ENCODE data around the gene TSPO. TPM values are rescaled to one million over a fixed set of nuclear protein-coding genes. Genes with fewer than 3 reads are reported as not detected.
A peak's percentile ranks its signal among the peaks of the same experiment; 100 is the strongest.

TSPO gene
- total RNA-seq, 2 donors from 2014 or later, result 238 to 472 TPM

GRCh38 chr22:43110444-43110926, 40.9 kb upstream of the TSPO start, which contains the start of gene BIK:
Gene BIK (plus strand): TSS chr22:43110750. CDS start chr22:43124023, 13,273 bp downstream.
- no peak for DNase-seq (ENCODE audit: low spot score)
- no peaks in the 10 kb centered on the region for H3K36me3 ChIP-seq
- peaks cover 10% of the 10 kb centered on the region for H3K27me3 ChIP-seq (replicated peaks; ENCODE audit: insufficient read depth)
- peaks cover 9 to 18% of the 10 kb centered on the region in 2 donors for H3K4me1 ChIP-seq (ENCODE audit: control insufficient read depth in 1 of 2, low read depth in 2 of 2)
- H3K4me3 ChIP-seq, result peak within 1 kb of the TSS; percentile 81
- no peak within 1 kb of the TSS for H3K27ac ChIP-seq
- peak; percentile 12 for TF ChIP-seq CTCF (IDR thresholded peaks at IDR 0.05)
- H3K9me3 ChIP-seq, result no peaks in the 10 kb centered on the region
- ATAC-seq (ENCODE audit: insufficient number of reproducible peaks, low FRiP score, low read depth), result no peak

GRCh38 chr22:43110927-43111623, 40.3 kb upstream of the TSPO start:
- ATAC-seq (ENCODE audit: insufficient number of reproducible peaks, low FRiP score, low read depth), result no peak
- peaks cover 10% of the 10 kb centered on the region for H3K27me3 ChIP-seq (replicated peaks; ENCODE audit: insufficient read depth)
- no peak for TF ChIP-seq CTCF (IDR thresholded peaks at IDR 0.05)
- no peaks in the 10 kb centered on the region for H3K36me3 ChIP-seq
- H3K9me3 ChIP-seq, result no peaks in the 10 kb centered on the region
- DNase-seq (ENCODE audit: low spot score), result no peak
- no peak overlapping the region for H3K27ac ChIP-seq
- H3K4me1 ChIP-seq (ENCODE audit: control insufficient read depth in 1 of 2, low read depth in 2 of 2), result peaks cover 9 to 18% of the 10 kb centered on the region in 2 donors
- peak overlapping the region; percentile 81 for H3K4me3 ChIP-seq

- Histone ChIP-seq H3K9me3 (no peaks in the 10 kb centered on the region), H3K4me3 (no peak overlapping the region), H3K36me3 (no peaks in the 10 kb centered on the region), H3K27me3 (replicated peaks; ENCODE audit: insufficient read depth) (peaks cover 10% of the 10 kb centered on the region), H3K4me1 (ENCODE audit: control insufficient read depth in 1 of 2, low read depth in 2 of 2) (peaks cover 9 to 18% of the 10 kb centered on the region in 2 donors), H3K27ac (no peak overlapping the region)
- DNase-seq (ENCODE audit: low spot score) (no peak), ATAC-seq (ENCODE audit: insufficient number of reproducible peaks, low FRiP score, low read depth) (no peak)
- no peak for TF ChIP-seq CTCF (IDR thresholded peaks at IDR 0.05)
These were observed 37.7 kb upstream of the TSPO start for GRCh38 chr22:43113526-43114251.

- Histone ChIP-seq H3K27me3 (replicated peaks; ENCODE audit: insufficient read depth) (peaks cover 10% of the 10 kb centered on the region), H3K4me1 (ENCODE audit: control insufficient read depth in 1 of 2, low read depth in 2 of 2) (peaks cover 9 to 17% of the 10 kb centered on the region in 2 donors), H3K36me3 (no peaks in the 10 kb centered on the region), H3K4me3 (no peak overlapping the region), H3K27ac (no peak overlapping the region), H3K9me3 (no peaks in the 10 kb centered on the region)
- ATAC-seq (ENCODE audit: insufficient number of reproducible peaks, low FRiP score, low read depth) (no peak), DNase-seq (ENCODE audit: low spot score) (no peak)
- TF ChIP-seq CTCF (IDR thresholded peaks at IDR 0.05), result no peak
These were observed 36.4 kb upstream of the TSPO start for GRCh38 chr22:43114958-43115357.

- ATAC-seq (ENCODE audit: insufficient number of reproducible peaks, low FRiP score, low read depth) (no peak), DNase-seq (ENCODE audit: low spot score) (no peak)
- H3K27me3 ChIP-seq (replicated peaks; ENCODE audit: insufficient read depth), result peaks cover 8% of the 10 kb centered on the region
- TF ChIP-seq CTCF (IDR thresholded peaks at IDR 0.05), result no peak
- H3K4me3 ChIP-seq, result no peak overlapping the region
- no peaks in the 10 kb centered on the region for H3K4me1 ChIP-seq (ENCODE audit: control insufficient read depth in 1 of 2, low read depth in 2 of 2)
- H3K27ac ChIP-seq, result no peak overlapping the region
- no peaks in the 10 kb centered on the region for H3K9me3 ChIP-seq
- no peaks in the 10 kb centered on the region for H3K36me3 ChIP-seq
These were observed 34.4 kb upstream of the TSPO start for GRCh38 chr22:43116932-43117331.
